ENCODE results near the gene ELK4. TPM values are rescaled to one million over a fixed set of nuclear protein-coding genes. Genes with fewer than 3 reads are reported as not detected.

The ELK4 gene
- total and polyA plus RNA-seq, 2 experiments from 2014 or later = 1.8 to 9.1 TPM

- H3K27ac ChIP-seq = no peak overlapping the region
These were observed 70.2 kb downstream of the ELK4 start for GRCh38 chr1:205561501-205562203.

More at GRCh38 chr1:205561501-205562203, 70.2 kb downstream of the ELK4 start:
- H3K4me1 ChIP-seq (ENCODE audit: low read depth) = peaks cover 6% of the 10 kb centered on the region
- H3K27me3 ChIP-seq = peaks cover 13% of the 10 kb centered on the region
- DNase-seq (ENCODE audit: low read depth in 1 of 2, low spot score in 1 of 2) = no peak
- no peak for TF ChIP-seq CTCF (IDR thresholded peaks at IDR 0.05; ENCODE audit: low read depth, low read length)
- H3K36me3 ChIP-seq = no peaks in the 10 kb centered on the region
- no peaks in the 10 kb centered on the region for H3K9me3 ChIP-seq (ENCODE audit: low read depth)
- H3K4me3 ChIP-seq = no peak overlapping the region

Other genes starting within 250 kb of the ELK4 start
- gene LEMD1, start 210.0 kb downstream of the ELK4 start, total RNA-seq = not detected in 2 replicates
- gene LEMD1, start 210.0 kb downstream of the ELK4 start, polyA plus RNA-seq = not detected in 2 replicates
- 0.56 and 0.66 TPM in 2 replicates for gene BLACAT1, start 176.0 kb downstream of the ELK4 start, total RNA-seq
- gene BLACAT1, start 176.0 kb downstream of the ELK4 start, polyA plus RNA-seq = 0.86 TPM in 1 of 2 replicates, not detected in the other
- 22.3 and 42.0 TPM in 2 replicates for gene CDK18, start 127.3 kb downstream of the ELK4 start, total RNA-seq
- 29.8 and 46.2 TPM in 2 replicates for gene CDK18, start 127.3 kb downstream of the ELK4 start, polyA plus RNA-seq
- gene SLC45A3, start 48.5 kb upstream of the ELK4 start, total RNA-seq = 4.9 and 10.4 TPM in 2 replicates
- gene SLC45A3, start 48.5 kb upstream of the ELK4 start, polyA plus RNA-seq = 3.8 and 7.8 TPM in 2 replicates
- gene NUCKS1, start 118.2 kb upstream of the ELK4 start, total RNA-seq = 100 and 175 TPM in 2 replicates
- 47.0 and 80.9 TPM in 2 replicates for gene NUCKS1, start 118.2 kb upstream of the ELK4 start, polyA plus RNA-seq
- 3.3 and 7.2 TPM in 2 replicates for gene RAB29, start 143.5 kb upstream of the ELK4 start, total RNA-seq
- 6.5 and 15.2 TPM in 2 replicates for gene RAB29, start 143.5 kb upstream of the ELK4 start, polyA plus RNA-seq
- gene SLC41A1, start 181.2 kb upstream of the ELK4 start, total RNA-seq = 29.4 and 52.1 TPM in 2 replicates
- 43.5 and 44.5 TPM in 2 replicates for gene SLC41A1, start 181.2 kb upstream of the ELK4 start, polyA plus RNA-seq
- not detected in 2 replicates for gene PM20D1, start 218.1 kb upstream of the ELK4 start, total RNA-seq
- gene PM20D1, start 218.1 kb upstream of the ELK4 start, polyA plus RNA-seq = 0.18 and 0.57 TPM in 2 replicates